Measurements from ENCODE around the gene COPZ2. TPM values are rescaled to one million over a fixed set of nuclear protein-coding genes. Genes with fewer than 3 reads are reported as not detected.
"Not testable (repeated sequence)": the region's sequence is repeated elsewhere in the genome, so short reads cannot be mapped to it uniquely, and the experiment has no call there.

The COPZ2 gene
- total and polyA plus RNA-seq, 9 of the 15 experiments (the other 6 are each of a cell fraction or from before 2014, with no cell fraction given): 0.22 to 0.49 TPM; not detected in 7

DNA sequence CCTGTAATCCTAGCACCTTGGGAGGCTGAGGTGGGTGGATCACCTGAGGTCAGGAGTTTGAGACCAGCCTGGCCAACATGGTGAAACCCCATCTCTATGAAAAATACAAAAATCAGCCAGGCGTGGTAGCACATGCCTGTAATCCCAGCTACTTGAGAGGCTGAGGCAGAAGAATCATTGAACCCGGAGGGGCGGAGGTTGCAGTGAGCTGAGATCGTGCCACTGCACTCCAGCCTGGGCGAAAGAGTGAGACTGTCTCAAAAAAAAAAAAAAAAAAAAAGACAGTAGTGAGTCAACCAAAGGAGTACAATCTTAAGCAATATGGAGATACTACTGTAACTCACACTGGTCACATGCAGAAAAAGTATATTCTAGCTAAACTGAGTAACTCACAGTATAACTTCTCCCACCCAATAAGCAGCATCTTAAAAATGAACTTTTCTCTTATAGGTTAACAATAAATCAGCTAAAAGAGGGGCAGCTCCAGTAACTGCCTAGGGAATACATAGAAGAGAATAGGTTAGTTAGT lies 36.0 kb upstream of the COPZ2 start:
- FAIRE-seq; H3K79me2 ChIP-seq (ENCODE audit: control insufficient read depth, insufficient read depth, low read length); H4K20me1 ChIP-seq (replicated peaks; ENCODE audit: control insufficient read depth, insufficient read depth, low read length); H3K4me3 ChIP-seq; H3K9me1 ChIP-seq (ENCODE audit: control insufficient read depth, insufficient read depth, low read length); ATAC-seq; H3K4me1 ChIP-seq (replicated peaks in 1 of 2; ENCODE audit: control insufficient read depth in 2 of 2, insufficient read depth in 2 of 2, low read length in 2 of 2); DNase-seq (ENCODE audit: extremely low read depth in 1 of 4, low spot score in 3 of 4); H3K9me3 ChIP-seq (replicated peaks; ENCODE audit: control insufficient read depth, insufficient read depth, low read depth, low read length); BruUV-seq (replicated peaks); H2AFZ ChIP-seq (ENCODE audit: low read depth, low read length); H3K27ac ChIP-seq (ENCODE audit: extremely low read depth, low read depth, low read length); H3K9ac ChIP-seq (ENCODE audit: insufficient read depth in 1 of 2, low read depth in 2 of 2, low read length in 2 of 2); H3K4me2 ChIP-seq (ENCODE audit: insufficient read depth, low read length); H3K27me3 ChIP-seq (ENCODE audit: control insufficient read depth in 2 of 2, insufficient read depth in 2 of 2, low read length in 2 of 2); in situ Hi-C loops (cut with MboI): not testable (repeated sequence)
- H3K36me3 ChIP-seq (ENCODE audit: control insufficient read depth, insufficient read depth, low read length): peaks cover 67% of the 10 kb centered on the region
- CTCF ChIA-PET (ENCODE audit: low intra/inter-chr PET ratio): interaction anchor here (0.5 to 3.4 kb wide), 4 partner anchors 48 to 228 kb away, joined by 3 to 54 read pairs (median 5); no protein-coding TSS in a partner anchor
- POLR2A ChIA-PET: interaction anchor here (0.8 to 1.6 kb wide), 2 partner anchors 15 to 34 kb away, joined by 3 to 7 read pairs; partner anchors contain the start of gene SNX11
- WGBS (ENCODE audit: insufficient coverage, low coverage, missing lambda C conversion rate): 85% methylated on average over 3 of the region's 5 CpGs
- intact Hi-C loops (cut with micrococcal nuclease): loop anchor here (1.0 kb wide), 1 partner anchor 47 kb away; no protein-coding TSS in a partner anchor

DNA sequence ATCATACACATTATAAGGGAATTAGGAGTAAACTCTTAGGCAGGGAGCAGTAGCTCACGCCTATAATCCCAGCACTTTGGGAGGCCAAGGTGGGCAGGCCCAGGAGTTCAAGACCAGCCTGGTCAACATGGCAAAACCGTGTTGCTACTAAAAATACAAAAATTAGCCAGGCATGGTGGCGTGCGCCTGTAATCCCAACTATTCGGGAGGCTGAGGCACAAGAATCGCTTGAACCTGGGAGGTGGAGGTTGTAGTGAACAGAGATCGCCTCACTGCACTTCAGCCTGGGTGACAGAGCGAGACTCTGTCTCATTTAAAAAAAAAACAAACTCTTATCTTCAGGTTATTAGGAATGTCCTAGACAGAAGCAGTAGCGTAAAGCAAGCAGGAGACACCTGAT lies 35.2 kb upstream of the COPZ2 start:
- H3K79me2 ChIP-seq (ENCODE audit: control insufficient read depth, insufficient read depth, low read length); H3K27ac ChIP-seq (ENCODE audit: extremely low read depth, low read depth, low read length); in situ Hi-C loops (cut with MboI); ATAC-seq; H2AFZ ChIP-seq (ENCODE audit: low read depth, low read length); FAIRE-seq; H3K4me3 ChIP-seq; H3K9me3 ChIP-seq (replicated peaks; ENCODE audit: control insufficient read depth, insufficient read depth, low read depth, low read length); H3K27me3 ChIP-seq (ENCODE audit: control insufficient read depth in 2 of 2, insufficient read depth in 2 of 2, low read length in 2 of 2); BruUV-seq (replicated peaks); H4K20me1 ChIP-seq (replicated peaks; ENCODE audit: control insufficient read depth, insufficient read depth, low read length); H3K4me1 ChIP-seq (replicated peaks in 1 of 2; ENCODE audit: control insufficient read depth in 2 of 2, insufficient read depth in 2 of 2, low read length in 2 of 2); H3K9ac ChIP-seq (ENCODE audit: insufficient read depth in 1 of 2, low read depth in 2 of 2, low read length in 2 of 2); H3K9me1 ChIP-seq (ENCODE audit: control insufficient read depth, insufficient read depth, low read length); intact Hi-C loops (cut with micrococcal nuclease); DNase-seq (ENCODE audit: extremely low read depth in 1 of 4, low spot score in 3 of 4); H3K4me2 ChIP-seq (ENCODE audit: insufficient read depth, low read length): not testable (repeated sequence)
- WGBS (ENCODE audit: insufficient coverage, low coverage, missing lambda C conversion rate): 91% methylated on average over 9 of the region's 9 CpGs
- ChIA-PET CTCF (ENCODE audit: low intra/inter-chr PET ratio) (interaction anchor here (1.4 to 3.4 kb wide), 2 partner anchors 47 to 126 kb away, joined by 3 to 54 read pairs; no protein-coding TSS in a partner anchor), POLR2A (interaction anchor here (1.6 kb wide), 1 partner anchor 14 kb away, joined by 7 read pairs; no protein-coding TSS in a partner anchor)
- peaks cover 73% of the 10 kb centered on the region for H3K36me3 ChIP-seq (ENCODE audit: control insufficient read depth, insufficient read depth, low read length)

All from K562 (cell line).